NT2/D1 (cell line): Measurements from ENCODE around the gene HOXA4.

Experiments used
- DNase-seq: peaks from one replicate; pipeline ENCODE4 v3.0.0-alpha.2; 2011; ENCODE audit warnings: low read depth, low spot score
- H3K27me3 ChIP-seq: 2 replicates; pipeline ENCODE4 v1.6.0; 2011; ENCODE audit warnings: mild to moderate bottlenecking; ENCODE audit not compliant: insufficient read length, insufficient read depth
- H3K36me3 ChIP-seq: 2 replicates; pipeline ENCODE4 v1.6.1; 2011; ENCODE audit warnings: mild to moderate bottlenecking, low read length, mixed read lengths; ENCODE audit not compliant: insufficient read depth, insufficient read length
- H3K4me1 ChIP-seq: 2 replicates; pipeline ENCODE4 v1.5.1; 2011; ENCODE audit not compliant: insufficient read depth, insufficient read length
- H3K4me3 ChIP-seq: 2 replicates; pipeline ENCODE4 v1.5.1; 2011; ENCODE audit warnings: low read depth; ENCODE audit not compliant: insufficient read length
- H3K9ac ChIP-seq: 2 replicates; pipeline ENCODE4 v1.6.0; 2011; ENCODE audit warnings: low read depth; ENCODE audit not compliant: insufficient read length
- H3K9me3 ChIP-seq: 2 replicates; pipeline ENCODE4 v1.5.1; 2011; ENCODE audit warnings: mild to moderate bottlenecking, low read length; ENCODE audit not compliant: insufficient read depth
- SUZ12 ChIP-seq: IDR thresholded peaks from 2 replicates; pipeline ENCODE4 v1.6.1; 2011; ENCODE audit not compliant: insufficient read length, insufficient read depth; ENCODE audit errors: extremely low read depth
- YY1 ChIP-seq: IDR thresholded peaks from 2 replicates; pipeline ENCODE4 v1.6.1; 2011; ENCODE audit not compliant: insufficient read length, insufficient read depth
- ZNF274 ChIP-seq: IDR thresholded peaks from 2 replicates; pipeline ENCODE4 v1.6.1; 2011; ENCODE audit warnings: mild to moderate bottlenecking, low read depth, low read length

HOXA4 gene

DNA sequence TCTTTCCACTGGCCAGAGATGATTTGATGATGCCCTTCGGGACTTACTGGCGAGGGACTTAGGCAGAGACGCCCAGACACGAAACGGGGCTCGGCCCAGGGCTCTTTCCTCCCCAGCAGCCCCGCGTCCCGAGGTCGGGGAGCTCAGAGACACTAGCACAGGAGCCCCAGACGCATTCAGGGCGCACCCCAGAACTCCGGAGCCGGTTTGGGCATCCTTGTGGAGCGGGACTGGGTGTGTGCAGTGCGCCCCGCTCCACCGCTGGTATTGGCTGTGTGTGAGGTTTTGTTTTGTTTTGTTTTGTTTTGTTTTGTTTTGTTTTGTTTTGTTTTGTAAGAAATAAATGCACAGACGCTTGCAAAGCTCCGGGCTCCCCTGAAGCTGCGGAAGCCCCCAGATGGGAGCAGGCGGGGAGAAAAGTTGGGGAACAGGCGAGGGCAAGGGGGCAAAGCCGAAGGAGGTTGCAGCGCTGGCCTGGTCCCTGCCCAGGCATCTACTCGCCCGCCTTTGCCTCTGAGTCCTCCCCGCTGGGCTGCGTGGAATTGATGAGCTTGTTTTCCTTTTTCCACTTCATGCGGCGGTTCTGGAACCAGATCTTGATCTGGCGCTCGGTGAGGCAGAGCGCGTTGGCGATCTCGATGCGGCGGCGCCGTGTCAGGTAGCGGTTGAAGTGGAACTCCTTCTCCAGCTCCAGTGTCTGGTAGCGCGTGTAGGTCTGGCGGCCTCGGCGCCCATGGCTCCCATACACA lies 14.8 kb upstream of the HOXA4 start:
- H3K36me3 ChIP-seq, result no peaks in the 10 kb centered on the region
- H3K9me3 ChIP-seq, result no peaks in the 10 kb centered on the region; the same call in 1 of the 2 replicates
- no peak for TF ChIP-seq YY1
- no peak for TF ChIP-seq SUZ12
- no peak for TF ChIP-seq ZNF274
- H3K4me1 ChIP-seq, result no peaks in the 10 kb centered on the region
- no peak for DNase-seq
- no peak overlapping the region for H3K4me3 ChIP-seq
- H3K9ac ChIP-seq, result no peak overlapping the region
- peaks cover 99% of the 10 kb centered on the region for H3K27me3 ChIP-seq

DNA sequence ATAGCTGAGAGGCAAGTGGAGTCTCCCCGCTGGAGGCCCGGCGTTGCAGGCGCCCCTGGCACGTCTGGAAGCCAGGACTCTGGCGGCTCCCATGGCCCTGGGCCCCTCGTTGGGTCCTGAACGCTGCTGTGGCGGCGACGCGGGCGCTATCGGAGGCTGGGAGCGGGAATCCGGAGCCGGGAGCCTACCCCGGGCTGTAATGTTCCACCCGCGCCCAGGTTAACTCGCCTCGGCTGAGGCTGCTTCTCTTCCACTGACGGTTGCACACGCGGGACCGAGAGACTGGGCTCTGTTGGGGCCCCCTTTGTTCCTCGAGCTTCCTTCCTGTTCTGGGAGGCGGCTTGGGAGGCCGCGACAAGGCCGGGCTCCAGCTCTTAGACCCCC lies 14.2 kb upstream of the HOXA4 start:
- no peaks in the 10 kb centered on the region; the same call in 1 of the 2 replicates for H3K9me3 ChIP-seq
- H3K4me3 ChIP-seq, result no peak overlapping the region
- TF ChIP-seq ZNF274 (no peak), YY1 (no peak), SUZ12 (no peak)
- H3K9ac ChIP-seq, result no peak overlapping the region
- no peak for DNase-seq
- H3K27me3 ChIP-seq, result peaks cover 99% of the 10 kb centered on the region
- H3K36me3 ChIP-seq, result no peaks in the 10 kb centered on the region
- no peaks in the 10 kb centered on the region for H3K4me1 ChIP-seq

DNA sequence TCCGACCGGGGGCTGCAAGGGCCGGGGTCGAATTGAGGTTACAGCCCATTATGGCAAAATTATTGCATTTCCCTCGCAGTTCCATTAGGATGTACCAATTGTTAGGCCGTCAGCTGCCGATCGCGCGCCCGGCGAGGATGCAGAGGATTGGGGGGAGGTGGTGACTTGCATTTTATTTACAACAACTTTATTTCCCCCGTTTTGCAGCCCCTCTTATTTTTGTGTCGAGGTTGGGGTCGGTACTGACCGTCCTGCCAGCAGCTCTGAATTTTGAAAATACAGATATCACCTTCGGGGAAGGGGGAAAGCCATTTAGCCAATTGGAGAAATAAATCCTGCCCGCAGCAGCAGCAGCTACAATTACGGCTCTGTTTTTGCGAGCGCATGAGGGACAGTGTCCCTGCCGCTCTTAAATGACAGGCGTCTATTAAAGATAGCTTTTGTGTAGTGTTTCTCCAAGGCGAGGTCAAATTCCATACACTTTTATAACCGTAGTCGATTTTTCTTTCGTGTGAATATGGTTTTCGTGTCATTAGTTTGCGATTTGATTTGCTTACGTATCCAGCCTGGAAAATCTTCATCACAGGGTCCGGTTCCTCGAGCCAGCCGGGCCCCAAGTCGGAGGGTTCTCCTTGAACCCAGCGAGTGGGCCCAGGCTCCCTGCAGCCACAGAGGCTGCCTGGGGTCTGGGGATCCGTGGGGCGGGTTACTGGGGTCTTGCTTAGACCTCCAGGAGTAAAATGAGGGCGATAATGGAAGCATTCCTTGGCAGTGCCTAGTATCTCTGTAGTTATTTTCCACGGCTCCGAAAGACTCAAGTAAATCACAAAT lies 13.6 kb upstream of the HOXA4 start:
- no peaks in the 10 kb centered on the region; the same call in 1 of the 2 replicates for H3K9me3 ChIP-seq
- H3K36me3 ChIP-seq, result no peaks in the 10 kb centered on the region
- no peak for DNase-seq
- H3K9ac ChIP-seq, result no peak overlapping the region
- H3K4me3 ChIP-seq, result no peak overlapping the region
- H3K27me3 ChIP-seq, result peaks cover 99% of the 10 kb centered on the region
- no peak for TF ChIP-seq SUZ12
- no peak for TF ChIP-seq YY1
- TF ChIP-seq ZNF274, result no peak
- H3K4me1 ChIP-seq, result no peaks in the 10 kb centered on the region

DNA sequence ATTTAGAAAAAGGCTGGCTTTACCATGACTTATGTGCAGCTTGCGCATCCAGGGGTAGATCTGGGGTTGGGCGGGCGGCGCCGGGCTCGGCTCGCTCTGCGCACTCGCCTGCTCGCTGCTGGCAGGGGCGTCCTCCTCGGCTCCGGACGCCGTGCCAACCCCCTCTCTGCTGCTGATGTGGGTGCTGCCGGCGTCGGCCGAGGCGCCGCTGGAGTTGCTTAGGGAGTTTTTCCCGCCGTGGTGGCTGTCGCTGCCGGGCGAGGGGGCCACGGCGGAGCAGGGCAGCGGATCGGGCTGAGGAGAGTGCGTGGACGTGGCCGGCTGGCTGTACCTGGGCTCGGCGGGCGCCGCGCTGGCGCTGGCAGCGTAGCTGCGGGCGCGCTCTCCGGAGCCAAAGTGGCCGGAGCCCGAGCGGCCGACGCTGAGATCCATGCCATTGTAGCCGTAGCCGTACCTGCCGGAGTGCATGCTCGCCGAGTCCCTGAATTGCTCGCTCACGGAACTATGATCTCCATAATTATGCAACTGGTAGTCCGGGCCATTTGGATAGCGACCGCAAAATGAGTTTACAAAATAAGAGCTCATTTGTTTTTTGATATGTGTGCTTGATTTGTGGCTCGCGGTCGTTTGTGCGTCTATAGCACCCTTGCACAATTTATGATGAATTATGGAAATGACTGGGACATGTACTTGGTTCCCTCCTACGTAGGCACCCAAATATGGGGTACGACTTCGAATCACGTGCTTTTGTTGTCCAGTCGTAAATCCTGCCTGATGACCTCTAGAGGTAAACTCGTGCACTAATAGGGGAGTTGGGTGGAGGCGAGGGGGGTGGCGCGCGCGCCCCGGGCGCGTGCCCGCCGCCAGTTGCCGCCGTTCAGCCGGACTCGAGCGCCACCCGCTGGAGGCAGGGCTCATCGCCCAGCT lies 12.7 kb upstream of the HOXA4 start, which contains the start of gene HOXA5:
Gene HOXA5 (minus strand): TSS at position 659 of the 927 bp plus-strand sequence. CDS start 74 bp downstream, at position 585.
- no peaks in the 10 kb centered on the region for H3K36me3 ChIP-seq
- H3K27me3 ChIP-seq, result peaks cover 99% of the 10 kb centered on the region
- H3K4me3 ChIP-seq, result peak within 1 kb of the TSS; percentile 48
- no peaks in the 10 kb centered on the region; the same call in 1 of the 2 replicates for H3K9me3 ChIP-seq
- TF ChIP-seq YY1, result no peak
- peak; percentile 77 for TF ChIP-seq SUZ12
- DNase-seq, result peak; percentile 86
- no peaks in the 10 kb centered on the region for H3K4me1 ChIP-seq
- H3K9ac ChIP-seq, result peak within 1 kb of the TSS; percentile 76

DNA sequence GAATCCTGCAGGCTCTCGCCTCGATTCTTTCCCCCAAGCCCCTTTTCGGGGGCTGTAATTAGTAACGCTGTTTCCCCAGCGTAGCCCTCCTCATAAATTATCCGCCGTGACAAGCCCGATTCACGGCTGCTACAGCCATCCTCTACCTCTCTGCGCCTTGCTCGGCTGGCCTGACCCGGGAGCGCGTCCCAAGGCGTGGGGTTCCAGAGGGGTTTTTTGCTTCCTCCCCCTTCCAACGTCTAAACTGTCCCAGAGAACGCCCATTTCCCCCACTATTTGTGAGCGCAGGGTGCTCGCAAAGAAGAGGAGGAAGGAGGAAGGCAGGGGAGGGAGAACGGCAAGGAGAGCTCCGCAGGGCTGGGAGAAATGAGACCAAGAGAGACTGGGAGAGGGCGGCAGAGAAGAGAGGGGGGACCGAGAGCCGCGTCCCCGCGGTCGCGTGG lies 12.0 kb upstream of the HOXA4 start:
- no peaks in the 10 kb centered on the region for H3K36me3 ChIP-seq
- DNase-seq, result no peak
- TF ChIP-seq YY1 (no peak), SUZ12 (no peak), ZNF274 (no peak)
- peak overlapping the region; percentile 48 for H3K4me3 ChIP-seq
- no peaks in the 10 kb centered on the region; the same call in 1 of the 2 replicates for H3K9me3 ChIP-seq
- peak overlapping the region; percentile 76 for H3K9ac ChIP-seq
- H3K4me1 ChIP-seq, result no peaks in the 10 kb centered on the region
- peaks cover 99% of the 10 kb centered on the region for H3K27me3 ChIP-seq

DNA sequence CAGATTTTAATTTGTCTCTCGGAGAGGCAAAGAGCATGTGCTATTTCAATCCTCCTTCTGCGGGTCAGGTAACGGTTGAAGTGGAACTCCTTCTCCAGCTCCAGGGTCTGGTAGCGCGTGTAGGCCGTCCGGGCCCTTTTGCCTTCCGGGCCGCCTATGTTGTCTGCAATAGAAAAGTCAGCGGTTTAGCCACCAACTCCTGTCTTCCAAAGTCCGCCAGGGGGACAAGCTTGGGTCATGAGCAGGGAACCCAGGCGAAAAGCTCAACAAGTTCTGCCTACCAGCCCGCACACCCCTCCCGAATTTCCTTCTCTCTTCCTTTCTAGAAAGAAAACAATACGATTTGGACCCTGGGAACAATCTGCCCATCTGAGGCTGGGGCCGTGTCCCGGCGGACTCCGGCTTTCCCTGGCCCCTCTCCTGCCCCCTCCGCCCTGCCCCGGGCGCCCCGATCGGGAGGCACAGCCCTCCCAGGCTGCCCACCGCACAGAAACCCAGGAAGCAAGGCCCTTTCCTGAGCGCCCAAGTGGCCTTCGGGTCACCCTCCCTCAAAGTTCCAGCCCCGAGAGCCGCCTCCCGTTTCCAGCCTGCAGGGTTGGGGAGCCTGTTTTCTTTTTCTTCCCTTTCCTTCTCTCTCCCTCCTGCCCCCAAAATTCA lies 11.5 kb upstream of the HOXA4 start:
- no peaks in the 10 kb centered on the region for H3K9me3 ChIP-seq
- H3K27me3 ChIP-seq, result peaks cover 99% of the 10 kb centered on the region
- H3K4me3 ChIP-seq, result peak overlapping the region; percentile 48
- H3K36me3 ChIP-seq, result no peaks in the 10 kb centered on the region
- peak overlapping the region; percentile 76 for H3K9ac ChIP-seq
- peak; percentile 48 for DNase-seq
- H3K4me1 ChIP-seq, result no peaks in the 10 kb centered on the region
- no peak for TF ChIP-seq ZNF274
- TF ChIP-seq YY1, result no peak
- peak; percentile 88 for TF ChIP-seq SUZ12
